HL-60/S4 treated with phorbol 12-myristate 13-acetate at 8.2 ng/mL for 4 days and 3 days (cell line): ENCODE measurements around the gene MRPL4.

ENCODE experiments used
- in situ Hi-C: fragments of 300-500 bp; cut with MboI; formaldehyde crosslinking; loops from 2 replicates; pipeline ENCODE4 v1.15.0; 2022; ENCODE audit warnings: low sequenced_read_pairs

MRPL4 gene

DNA sequence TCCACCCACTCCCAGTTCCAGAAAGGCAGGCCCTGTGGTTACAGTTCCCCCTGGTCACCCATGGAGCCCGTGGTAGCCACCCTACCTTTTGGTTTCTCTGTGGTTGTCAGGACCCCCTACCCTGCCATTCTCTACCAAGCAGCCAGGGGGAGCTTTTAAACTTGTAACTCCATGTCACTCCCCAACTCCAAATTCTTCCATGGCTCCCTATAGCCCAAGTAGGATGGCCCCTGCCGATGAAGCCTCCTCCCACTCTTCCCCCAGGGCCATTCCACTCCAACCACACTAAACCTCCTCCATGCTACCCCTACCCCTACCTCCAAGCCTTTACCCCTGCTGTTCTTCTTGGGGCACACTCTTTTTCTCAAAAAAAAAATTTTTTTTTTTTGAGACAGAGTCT lies 23.1 kb upstream of the MRPL4 start:
- in situ Hi-C loops: loop anchor here (25.0 kb wide), 1 partner anchor 292 kb away; the partner anchor contains the start of gene OLFM2

- in situ Hi-C loops: loop anchor here (25.0 kb wide), 1 partner anchor 293 kb away; the partner anchor contains the start of gene OLFM2
Observed at GRCh38 chr19:10230173-10230860, 21.7 kb upstream of the MRPL4 start.

- in situ Hi-C loops: loop anchor here (25.0 kb wide), 1 partner anchor 294 kb away; the partner anchor contains the start of gene OLFM2
Observed at GRCh38 chr19:10230861-10231611, 21.0 kb upstream of the MRPL4 start, which contains the start of gene S1PR2. Gene S1PR2 (minus strand): TSS chr19:10231331. CDS start chr19:10224905, 6,426 bp downstream.

GRCh38 chr19:10231612-10232228 lies 20.3 kb upstream of the MRPL4 start:
- in situ Hi-C loops: loop anchor here (25.0 kb wide), 1 partner anchor 294 kb away; the partner anchor contains the start of gene OLFM2

- in situ Hi-C loops: loop anchor here (25.0 kb wide), 1 partner anchor 297 kb away; the partner anchor contains the start of gene OLFM2
Observed at GRCh38 chr19:10233946-10234345, 18.1 kb upstream of the MRPL4 start.

- in situ Hi-C loops: loop anchor here (25.0 kb wide), 1 partner anchor 298 kb away; the partner anchor contains the start of gene OLFM2
Observed at GRCh38 chr19:10235003-10235402, 17.0 kb upstream of the MRPL4 start.

- in situ Hi-C loops: loop anchor here (25.0 kb wide), 1 partner anchor 298 kb away; the partner anchor contains the start of gene OLFM2
Observed at GRCh38 chr19:10235409-10235808, 16.6 kb upstream of the MRPL4 start.

DNA sequence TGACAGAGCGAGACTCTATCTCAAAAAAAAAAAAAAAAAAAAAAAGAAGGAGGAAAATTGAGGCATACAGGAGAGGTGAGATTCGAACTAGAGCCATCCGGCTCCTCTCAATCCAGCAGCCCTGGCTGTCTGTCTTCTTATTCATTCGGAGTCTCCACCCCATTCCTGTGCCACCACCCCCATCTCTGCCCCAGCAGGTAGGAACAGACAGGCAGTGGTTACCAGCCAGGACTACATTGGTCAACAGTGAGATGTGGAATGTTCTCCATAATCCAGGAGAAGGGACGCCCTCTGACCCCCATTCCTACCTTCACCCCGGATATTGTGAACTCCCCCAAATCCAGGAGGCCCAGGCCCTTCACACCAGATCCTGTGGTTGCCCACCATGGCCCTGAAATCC lies 14.3 kb upstream of the MRPL4 start:
- in situ Hi-C loops: loop anchor here (25.0 kb wide), 1 partner anchor 300 kb away; the partner anchor contains the start of gene OLFM2

DNA sequence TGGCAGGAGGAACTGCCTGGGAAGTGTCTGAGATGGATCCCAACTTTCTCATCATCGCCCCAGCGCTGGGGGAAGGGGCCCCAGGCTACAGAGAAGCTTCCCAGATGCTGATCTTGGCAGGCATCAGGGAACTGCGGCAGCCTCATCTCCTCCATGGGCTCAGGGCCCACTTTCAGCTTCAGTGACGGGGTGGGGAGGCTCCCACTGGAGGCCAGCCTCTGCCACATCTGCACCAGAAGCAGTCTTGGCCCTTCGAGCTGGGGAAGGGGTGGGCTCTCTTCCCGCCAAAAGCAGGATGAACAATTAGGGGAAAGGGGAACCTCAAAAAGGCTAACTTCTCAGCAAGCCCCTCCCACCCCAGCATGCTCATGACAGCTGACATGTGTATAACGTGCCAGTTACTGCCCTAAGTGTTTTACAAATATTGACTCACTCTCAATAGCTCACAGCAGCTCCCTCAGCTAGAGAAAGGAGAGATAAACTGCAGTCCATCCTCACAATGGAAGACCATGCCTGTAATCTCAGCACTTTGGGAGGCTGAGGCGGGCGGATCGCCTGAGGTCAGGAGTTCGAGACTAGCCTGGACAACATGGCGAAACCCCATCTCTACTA lies 13.7 kb upstream of the MRPL4 start:
- in situ Hi-C loops: loop anchor here (25.0 kb wide), 1 partner anchor 301 kb away; the partner anchor contains the start of gene OLFM2

GRCh38 chr19:10241826-10242449 lies 10.1 kb upstream of the MRPL4 start:
- in situ Hi-C loops: loop anchor here (25.0 kb wide), 1 partner anchor 305 kb away; the partner anchor contains the start of gene OLFM2

- in situ Hi-C loops: loop anchor here (25.0 kb wide), 1 partner anchor 306 kb away; the partner anchor contains the start of gene OLFM2
Observed at GRCh38 chr19:10243606-10244005, 8.4 kb upstream of the MRPL4 start.

DNA sequence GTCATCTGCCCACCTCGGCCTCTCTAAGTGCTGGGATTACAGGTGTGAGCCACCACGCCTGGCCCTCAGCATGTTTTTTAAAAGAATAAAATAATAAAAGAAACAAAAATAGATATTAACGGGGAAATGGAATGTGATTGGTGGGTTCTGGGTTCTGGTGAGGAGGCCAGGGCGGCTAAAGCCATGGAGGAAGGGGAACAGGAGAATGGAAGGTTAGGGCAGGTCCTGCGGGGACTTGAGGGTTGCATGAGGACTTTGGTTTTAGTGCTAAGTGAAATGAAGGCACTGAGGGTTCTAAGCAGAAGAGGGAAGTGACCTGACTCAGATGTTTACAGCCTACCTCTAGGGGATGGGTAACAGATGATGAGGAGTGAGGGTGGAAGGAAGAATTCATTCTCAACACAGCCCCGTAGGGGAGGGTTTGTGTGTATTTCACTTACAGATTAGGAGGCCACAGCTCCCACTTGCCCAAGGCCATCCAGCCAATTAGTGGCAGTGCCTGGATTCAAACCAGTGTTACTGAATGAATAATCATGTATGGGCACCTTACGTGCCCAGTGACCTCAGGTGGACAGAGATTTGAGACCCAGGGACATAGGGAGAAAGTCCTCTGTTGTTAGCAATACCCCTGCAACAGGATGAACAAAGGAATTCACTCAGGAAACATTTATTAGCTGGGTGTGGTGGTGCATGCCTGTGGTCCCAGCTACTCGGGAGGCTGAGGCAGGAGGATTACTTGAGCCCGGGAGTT lies 6.7 kb upstream of the MRPL4 start:
- in situ Hi-C loops: loop anchor here (25.0 kb wide), 1 partner anchor 308 kb away; the partner anchor contains the start of gene OLFM2

DNA sequence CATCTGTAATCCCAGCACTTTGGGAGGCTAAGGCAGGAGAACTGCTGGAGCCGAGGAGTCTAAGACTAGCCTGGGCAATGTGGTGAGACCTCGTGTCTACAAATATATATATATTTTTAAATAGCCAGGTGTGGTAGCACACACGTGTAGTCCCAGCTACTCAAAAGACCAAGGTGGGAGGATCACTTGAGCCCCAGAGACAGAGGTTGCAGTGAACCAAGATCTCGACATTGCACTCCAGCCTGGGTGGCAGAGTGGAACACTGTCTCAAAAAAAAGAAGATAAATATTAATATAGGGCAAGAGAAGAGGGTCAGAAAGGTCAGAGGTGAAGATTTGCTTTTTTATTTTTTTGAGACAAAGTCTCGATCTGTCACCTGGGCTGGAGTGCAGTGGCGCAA lies 5.5 kb upstream of the MRPL4 start:
- in situ Hi-C loops: loop anchor here (25.0 kb wide), 1 partner anchor 309 kb away; the partner anchor contains the start of gene OLFM2

DNA sequence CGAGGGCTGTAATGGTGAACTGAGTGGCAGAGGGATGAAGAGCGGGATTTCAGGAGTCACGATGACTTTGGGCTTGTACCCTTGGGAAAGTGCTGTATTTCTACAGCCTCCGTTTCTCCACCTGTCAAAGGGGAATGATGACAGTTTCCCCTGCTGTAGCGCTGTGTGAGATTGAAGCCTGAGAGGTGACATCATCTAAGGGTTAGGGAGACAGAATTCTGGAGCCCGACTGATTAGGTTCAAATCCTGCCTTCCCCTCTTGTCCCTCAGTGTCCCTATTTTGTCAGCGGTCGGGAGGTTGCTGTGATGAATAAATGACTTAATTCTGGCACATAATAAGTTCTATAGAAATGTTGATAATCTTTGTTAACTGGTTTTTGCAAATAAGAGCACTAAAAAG lies 693 bp downstream of the MRPL4 start:
- in situ Hi-C loops: no loop called here

DNA sequence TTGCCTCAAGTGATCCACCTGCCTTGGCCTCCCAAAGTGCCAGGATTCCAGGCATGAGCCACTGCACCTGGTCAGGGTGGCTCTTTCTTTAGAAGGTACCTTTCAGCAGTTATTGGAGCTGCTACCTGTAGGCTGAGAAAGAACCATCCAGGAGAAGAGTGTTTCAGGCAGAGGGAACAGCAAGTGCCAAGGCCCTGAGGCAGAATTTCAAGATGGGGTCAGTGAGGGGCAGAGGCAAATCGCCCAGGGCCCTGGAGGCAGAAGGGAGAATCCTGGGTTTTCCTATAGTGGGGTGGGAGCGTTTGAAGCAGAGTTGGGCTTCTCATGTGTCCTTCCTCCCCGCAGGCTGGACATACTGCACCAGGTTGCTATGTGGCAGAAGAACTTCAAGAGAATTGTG lies 2.2 kb downstream of the MRPL4 start:
- in situ Hi-C loops: no loop called here

- in situ Hi-C loops: no loop called here
Observed at GRCh38 chr19:10255358-10255757, 3.3 kb downstream of the MRPL4 start.

DNA sequence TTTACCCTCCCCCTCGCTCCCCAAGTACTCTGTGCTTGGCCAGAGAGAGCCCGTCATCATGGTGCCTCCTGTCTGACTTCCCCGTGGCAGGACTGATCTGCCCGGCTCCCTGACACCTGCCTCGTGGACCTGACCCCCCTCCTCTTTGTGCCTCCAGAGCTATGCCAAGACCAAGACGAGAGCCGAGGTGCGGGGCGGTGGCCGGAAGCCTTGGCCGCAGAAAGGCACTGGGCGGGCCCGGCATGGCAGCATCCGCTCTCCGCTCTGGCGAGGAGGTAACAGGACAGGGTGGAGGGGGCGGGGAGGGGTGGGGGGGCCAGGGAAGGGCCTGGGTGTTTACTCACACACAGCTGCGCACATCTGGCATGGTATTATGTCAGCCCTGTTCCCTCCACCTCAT lies 4.5 kb downstream of the MRPL4 start:
- in situ Hi-C loops: no loop called here

GRCh38 chr19:10256970-10257615 lies 5.1 kb downstream of the MRPL4 start:
- in situ Hi-C loops: no loop called here
